GM18868 (cell line): ENCODE results near the gene TNFAIP8.

Experiments used
- ATAC-seq: cut with Tn5 transposase; IDR thresholded peaks from one replicate; pipeline ENCODE4 v1.9.1; 2021; ENCODE audit warnings: mild to moderate bottlenecking, moderate library complexity; ENCODE audit not compliant: unreplicated experiment

TNFAIP8 gene

DNA sequence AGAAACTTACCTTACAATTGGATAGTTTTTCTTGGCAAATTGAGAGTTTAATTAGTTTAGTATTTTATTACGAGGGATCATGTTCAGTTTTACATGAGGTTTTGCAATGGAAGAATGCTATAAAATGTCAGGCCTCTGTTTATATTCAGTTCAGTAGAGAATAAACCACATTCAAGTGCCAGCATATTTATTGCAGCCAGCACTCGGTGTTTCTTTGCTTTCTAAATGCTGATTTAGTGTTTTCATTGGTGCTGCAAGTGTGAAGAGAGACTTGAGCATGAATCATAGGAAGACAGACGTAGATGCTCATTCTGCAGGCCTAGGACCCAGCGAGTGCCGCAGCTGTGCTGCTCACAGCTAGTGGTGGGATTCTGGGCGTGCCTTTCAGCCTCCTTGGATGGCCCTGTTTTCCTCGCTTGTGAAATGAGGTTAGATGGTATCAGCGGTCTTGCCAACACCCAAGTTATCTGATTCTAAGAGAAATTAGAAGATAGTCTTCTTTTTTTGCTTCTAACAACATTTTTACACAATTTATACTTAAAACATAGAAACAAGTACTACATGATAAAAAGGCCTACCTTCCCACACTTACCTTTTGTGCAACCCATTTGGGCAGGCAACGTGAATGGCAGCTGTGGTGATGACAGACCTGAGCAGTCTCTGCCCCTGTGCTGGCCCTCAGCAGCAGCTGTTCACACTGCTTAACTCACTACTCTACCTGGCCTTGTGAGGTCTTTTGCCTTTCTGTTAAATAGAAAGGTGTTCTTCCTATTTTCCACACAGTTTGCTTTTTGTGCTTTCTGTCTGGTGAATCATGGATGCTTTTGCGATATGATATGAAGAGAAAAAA is 26.8 kb upstream of the TNFAIP8 start:
- ATAC-seq = no peak

DNA sequence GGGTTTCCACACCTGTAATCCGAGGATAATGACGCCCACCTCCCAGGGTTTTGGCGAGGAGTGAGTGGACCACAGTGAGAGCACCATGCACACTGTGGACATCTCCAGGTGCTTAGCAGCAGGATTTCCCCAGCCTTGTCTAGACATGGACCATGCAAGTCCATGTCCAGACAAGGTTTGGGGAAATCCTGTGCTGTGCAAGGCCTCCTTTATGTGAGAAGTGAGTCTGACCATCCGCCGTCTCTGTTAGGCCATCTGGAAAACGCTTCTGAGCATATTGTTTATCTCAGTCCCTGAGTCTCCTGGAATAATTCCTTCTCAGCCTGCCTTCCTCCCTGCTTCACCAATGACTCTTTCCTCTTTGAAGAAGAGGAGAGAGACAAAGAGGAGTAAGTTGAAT is 26.2 kb upstream of the TNFAIP8 start:
- no peak for ATAC-seq

DNA sequence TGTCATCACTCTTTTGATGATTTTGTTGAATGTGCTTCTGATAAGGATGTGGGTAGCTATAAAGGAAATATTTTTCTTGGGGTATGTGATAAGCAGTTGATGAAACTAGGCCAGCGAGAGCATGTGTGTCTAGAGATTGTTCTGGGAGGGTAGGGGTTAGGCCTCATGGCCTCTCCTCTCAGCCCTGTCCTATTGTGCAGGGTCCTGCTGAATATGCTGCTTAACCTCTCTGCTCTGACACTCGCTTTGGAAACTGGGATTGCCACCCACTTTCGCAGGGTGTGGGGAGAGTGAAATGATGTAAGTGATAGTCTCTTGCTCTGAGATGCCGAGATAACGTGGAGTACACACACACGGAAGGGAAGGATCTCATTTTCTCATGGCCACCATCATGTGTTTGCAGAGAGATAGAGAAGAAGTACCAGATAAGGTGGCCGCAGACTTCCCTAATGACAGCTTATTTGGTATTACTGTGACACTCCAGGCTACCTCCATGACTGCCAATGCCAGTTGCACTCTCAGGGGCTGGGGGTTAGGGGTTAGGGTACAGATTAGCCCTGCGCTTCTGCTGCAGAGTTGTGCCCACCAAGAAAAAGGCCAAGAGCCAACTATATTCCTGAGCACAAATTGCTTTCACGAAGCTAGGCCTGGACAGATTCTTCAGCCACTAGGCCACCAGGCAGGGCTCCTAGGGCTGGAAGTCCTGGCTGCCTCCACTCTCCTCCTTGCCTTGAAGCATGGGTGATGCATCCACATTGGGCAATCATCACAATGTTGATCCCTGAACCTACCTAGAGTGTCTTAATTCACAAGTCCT is 25.2 kb upstream of the TNFAIP8 start:
- no peak for ATAC-seq

DNA sequence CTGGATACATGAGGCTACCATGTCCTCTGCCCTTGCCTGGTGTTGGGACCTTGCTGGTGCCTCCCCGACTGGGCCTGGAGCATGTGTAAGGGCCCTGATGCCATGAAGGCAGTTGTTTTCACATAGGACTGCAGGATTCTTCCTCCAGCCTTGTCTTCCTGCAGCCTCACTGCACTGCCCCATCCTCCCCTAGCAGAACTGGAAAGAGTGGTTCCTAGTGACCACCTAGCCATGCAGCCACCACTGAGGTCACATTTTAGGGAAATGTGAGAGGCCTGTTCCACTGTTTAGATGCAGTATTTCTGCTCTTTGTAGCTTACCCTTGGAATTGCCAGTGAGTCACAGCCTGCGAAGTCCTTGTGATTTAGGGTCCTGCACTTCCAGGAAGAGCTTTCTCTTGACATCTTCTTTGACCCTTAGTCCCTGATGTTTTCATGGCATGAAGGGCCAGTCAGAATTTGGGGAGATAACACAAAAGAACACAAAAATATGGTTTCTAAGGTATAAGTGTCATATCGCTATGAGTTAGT is 24.2 kb upstream of the TNFAIP8 start:
- no peak for ATAC-seq

DNA sequence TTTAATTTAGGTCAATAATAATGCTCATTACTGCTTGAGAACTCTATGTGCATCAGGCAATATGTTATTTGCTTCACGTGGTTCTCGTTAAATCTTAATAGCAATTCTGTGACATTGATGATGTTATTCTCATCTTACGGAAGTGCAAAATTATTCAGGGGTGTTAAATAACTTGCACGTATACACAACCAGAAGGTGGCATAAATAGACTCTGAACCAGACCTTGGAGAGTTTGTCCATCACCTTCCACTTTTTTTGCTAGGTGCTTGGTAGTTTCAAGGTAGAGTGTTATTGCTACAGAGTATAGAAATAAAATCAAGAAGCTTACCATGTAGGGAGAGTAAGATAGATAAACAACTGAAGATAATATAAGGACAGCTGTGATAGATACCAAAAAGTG is 23.6 kb upstream of the TNFAIP8 start:
- no peak for ATAC-seq

DNA sequence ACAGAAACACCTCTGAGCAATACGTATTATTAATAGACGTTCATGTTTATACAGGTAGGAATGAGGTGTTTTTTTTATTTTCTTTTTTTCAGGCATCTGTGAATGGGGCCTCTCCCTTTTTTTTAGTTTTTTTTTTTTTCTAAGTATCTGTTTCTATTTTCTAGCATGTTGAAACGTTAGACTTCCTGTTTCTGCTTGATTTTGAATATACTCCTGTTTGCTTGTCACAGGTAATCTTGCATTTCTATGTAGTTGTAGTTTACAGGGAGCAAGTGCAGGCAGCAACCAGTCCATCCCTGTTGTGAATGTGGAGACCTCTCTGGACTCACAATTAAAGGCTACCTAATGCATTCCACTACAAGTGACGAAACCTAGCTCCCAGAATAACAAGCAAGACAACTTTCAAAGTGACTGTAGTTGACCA is 22.8 kb upstream of the TNFAIP8 start:
- peak; percentile 29 for ATAC-seq

DNA sequence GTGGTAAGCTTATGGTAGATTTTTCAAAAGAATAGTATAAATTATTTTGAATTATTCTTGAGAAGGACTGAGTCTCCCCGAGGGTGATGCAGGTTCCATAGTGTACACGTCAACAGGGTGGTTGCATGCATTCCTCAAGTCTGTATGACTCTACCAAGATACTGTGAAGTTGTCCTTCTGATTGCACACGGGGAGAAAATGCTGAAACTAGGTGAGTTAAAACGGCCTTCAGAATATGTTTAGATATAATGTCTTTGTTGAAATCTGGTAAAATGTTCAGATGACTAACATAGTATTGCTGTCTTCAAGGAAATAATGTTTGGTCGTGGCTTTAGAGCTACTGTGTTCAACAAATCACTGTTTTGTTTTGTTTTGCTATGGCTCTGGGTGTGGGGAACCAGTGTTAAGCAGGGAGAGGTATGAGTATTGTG is 22.4 kb upstream of the TNFAIP8 start:
- ATAC-seq = peak; percentile 26

DNA sequence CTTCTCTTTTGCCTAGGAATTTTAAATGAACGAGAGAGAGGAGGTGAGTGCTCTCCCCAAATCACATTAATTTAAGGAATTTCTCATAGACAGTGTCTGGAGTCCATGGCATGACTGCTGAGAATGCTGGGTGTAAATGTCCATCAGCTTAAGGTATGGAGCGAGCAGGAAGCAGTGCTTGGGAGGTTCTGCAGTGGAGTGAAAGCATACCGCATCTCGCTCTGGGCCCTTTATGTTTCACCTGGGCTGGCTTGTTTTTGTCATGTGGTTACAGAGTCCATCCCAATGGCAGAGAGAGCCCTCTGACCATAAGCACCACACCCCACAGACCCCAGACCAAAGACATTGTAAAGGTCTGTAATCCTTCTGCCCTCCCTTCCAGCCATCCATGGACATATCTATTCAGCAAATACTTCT is 20.6 kb upstream of the TNFAIP8 start:
- ATAC-seq = no peak

DNA sequence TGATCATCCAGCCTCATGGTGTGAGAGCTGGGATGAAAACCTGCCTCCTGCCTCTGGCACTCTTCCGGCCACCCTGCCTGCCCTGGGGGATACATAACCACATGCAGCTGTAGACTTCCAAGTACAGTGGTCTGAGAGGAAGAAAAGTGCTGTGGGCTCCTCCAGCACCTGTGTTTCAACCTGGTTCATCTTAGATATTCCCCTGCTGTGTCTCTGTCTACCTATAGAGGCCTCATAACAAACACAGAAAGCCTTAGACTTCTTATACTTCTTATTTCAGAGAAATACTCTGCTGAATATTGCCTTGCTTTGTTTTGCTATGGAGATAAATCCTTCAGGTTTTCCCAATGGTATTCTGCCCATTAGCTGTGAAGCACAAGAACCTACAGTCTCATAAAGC is 19.6 kb upstream of the TNFAIP8 start:
- no peak for ATAC-seq

DNA sequence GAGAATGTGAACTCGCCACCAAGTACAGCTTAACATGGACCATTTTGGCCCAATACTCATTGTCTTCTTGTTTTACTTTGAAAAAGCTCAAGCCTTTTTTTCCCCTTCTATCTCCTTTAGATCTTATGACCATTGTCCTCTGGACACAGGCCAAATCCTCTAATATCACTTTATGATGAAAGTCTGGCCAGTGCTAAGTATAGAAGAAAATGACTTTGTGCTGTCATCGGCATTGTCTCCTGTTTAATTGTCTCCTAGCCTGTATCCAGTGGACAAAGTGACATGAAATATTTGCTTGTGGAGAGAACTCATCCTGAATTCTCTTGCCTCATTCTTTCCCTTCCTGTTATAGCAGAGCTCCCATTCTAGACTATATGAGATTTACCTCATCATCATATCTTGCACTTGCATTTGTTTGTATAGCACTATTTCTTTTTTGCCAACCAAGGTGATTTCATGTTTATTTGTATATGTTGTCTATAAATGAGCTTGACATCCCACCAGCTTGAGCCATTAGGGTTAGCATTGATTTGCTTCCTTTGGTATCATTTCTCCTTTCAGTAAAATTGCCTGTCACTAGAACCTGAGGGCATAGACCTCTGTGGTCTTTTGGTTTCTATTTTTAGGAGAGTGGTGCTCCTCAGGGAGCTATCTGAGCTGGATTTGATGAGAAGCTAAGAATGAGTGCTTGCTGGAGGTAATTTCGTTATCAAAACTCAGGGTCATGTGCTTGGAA is 18.8 kb upstream of the TNFAIP8 start:
- ATAC-seq = no peak

DNA sequence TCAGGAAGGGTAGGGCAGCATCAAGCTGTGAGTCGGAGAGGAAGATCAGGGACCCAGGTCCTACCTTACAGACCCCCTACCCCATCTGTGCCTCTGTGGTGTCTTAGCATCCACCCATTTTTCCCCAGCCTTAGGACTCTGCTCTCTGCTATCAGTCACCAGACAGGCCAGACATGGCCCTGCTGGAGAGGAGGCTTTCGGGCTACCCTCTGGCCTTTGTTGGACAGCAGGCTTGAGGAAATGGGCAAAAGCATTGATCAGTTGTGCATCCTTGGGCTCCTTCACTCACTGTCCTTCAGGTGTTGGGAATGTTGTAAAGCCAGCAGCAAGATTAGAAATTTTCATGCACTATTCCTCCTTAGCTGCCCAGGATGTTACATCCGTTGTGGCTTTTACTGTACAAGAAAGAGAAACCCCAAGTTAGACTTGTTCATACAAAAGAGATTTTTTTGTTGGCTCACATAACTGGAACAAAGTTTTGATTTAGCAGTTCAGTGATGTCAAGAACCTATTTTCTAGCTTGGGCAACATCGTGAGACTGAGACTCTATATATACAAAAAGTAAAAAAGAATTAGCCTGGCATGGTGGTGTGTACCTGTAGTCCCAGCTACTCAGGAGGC is 17.4 kb upstream of the TNFAIP8 start:
- ATAC-seq = no peak

DNA sequence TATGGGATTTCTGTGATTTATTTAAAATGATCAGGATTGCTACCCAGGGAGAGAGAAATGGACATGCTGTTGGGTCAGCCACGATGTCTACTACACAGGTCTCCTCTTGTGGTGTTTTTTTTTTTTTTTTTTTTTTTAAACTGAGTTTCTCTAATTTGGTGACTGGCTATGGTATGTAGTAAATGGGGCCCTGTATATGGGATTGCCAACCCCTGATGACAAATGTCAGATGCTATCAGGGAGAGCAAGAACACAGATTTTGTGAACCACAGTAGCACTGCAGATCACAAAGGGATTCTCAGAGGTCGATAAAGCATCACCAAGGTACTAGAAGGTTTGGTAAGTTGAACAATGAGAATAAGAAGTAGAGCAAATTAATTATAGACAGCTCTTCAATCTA is 16.5 kb upstream of the TNFAIP8 start:
- no peak for ATAC-seq

DNA sequence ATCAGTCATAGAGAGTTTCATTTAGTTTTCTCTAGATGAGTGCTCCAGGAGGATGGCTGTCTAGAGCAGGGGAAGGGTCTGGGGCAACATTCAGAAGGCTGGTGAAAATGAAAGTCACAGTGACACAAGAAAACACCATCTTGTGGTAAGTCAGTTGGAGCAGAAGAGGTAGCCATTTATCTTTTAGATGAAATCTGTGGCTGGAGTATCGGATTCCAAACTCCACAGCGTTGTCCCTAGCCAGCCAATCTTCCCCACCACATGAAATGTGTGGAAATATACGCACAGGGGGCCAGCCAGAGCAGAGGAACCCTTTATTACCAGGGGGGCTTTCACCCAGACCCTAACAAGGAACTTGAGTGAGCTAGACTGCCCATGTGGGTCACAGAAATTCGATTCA is 15.9 kb upstream of the TNFAIP8 start:
- no peak for ATAC-seq

DNA sequence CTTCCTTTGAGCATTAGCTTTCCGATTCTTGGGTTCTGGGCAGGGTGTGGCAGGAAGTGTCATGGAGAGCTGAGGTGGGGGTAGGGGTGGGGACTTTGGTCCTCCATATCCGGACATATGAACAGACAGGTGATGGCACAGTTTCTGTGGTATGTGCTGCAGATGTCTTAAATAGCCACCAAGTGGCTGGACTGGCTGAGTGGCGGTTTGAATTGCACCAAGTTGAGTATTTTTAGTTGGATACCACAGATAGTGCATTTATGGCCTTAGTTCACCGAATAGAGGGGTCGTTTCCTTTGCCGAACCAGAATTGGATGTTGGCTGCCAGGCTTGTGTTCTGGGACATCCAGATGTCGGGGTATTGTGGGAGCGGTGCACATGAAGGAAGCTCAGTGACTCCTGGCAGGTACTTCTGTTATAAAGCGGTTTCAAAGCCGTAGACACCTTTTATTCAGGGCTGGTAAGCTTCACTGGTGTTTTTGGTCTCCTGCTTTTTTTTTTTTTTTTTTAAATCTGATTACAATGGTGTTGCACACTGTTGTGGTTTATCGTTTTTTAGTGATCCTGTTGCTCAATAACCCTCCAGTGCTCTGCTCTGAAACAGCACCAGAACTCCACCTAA is 15.1 kb upstream of the TNFAIP8 start:
- peak; percentile 59 for ATAC-seq

DNA sequence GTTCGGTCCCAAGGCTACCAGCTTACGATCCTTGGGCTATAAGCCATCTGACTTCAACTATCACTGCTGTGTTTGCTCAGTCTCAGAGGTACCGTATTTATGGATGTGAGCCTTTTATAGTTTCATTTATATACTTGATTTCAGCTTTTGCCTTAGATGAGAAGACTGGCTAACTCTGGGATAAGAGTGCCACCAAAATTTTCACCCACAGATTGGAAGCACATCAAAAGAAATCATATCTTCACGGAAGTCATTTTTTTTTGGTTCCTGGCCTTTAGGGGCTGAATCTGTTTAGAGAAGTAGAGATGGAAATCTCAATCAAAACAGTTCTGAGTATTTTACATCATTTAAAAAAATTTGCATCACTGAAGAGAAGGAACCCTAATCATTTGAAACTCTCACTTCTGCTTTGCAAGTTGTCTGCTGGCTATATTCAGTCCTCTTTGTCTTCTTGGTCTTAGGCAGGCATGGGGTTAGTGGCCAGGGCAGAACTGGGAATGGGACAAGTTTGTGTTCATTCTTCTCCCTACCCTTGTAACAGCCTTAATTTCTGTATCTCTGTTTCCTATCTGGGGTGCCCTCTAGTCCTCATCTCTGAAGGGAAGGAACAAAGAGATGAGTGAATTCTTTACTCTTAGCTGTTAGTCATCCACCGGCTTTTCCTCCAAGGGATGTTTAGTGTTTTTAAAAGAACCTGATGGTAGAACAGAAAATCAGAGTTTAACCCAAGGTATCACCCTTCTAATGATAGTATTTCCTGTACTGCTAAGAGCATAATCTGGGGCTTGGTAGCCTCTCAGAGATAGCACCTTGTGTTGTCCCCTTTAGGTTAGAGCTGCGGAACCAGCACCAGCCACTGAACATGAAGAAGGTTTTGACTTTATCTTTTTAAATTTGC is 14.1 kb upstream of the TNFAIP8 start:
- ATAC-seq = peak; percentile 51

DNA sequence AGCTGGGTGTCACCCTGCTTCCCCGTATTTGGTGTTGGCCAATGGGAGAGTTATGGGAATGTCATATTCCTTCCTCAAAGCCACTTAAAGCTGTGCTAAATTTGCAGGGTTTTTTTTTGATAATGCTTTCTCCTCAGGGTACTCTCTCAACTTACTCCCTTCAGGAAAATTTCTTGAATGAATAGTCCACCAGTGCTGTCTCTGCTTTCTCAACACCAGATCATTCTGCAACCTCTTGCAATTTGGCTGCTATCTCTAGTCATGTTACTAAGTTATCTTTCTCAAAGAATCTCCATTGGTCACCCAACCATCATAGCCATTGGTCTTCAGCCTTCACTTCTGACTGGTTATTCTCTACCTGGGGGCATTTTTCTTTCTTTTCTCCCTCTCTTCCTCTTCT is 13.4 kb upstream of the TNFAIP8 start:
- ATAC-seq = no peak

DNA sequence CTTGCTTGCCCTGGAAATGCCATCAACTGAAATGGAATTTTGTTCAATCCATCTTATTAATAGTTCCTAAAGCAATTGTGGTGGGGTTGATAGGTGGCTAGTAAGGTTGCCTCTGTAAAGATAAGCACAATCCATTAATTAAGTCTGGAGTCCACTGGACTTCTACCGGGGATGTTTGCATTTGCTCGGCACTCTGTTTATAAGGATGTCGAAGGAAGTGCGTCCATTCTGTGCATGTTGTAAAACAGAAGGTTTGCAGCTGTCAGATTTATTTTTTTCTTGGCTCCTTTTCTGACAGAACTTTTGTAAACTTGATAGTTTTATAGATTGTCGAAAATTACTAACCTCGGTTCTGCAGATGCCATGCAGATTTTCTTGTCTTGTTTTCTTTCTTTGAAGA is 12.8 kb upstream of the TNFAIP8 start:
- no peak for ATAC-seq

DNA sequence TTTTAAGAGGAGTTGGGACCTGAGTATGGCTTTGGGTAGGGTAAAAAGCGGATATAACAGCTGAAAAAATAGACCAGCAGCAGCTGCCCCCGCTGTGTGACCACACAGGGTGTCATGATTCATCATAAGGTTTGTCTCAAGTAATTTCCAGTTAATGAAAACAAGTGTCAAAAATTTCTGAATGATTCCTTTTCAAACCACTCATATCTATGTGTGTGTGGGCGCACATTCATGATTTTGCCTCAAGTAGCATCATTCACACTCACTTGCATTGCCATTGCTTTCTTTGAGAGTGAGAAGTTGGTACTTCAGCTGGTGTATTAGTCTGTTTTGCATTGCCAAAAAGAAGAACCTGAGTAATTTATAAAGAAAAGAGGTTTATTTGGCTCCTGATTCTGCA is 12.1 kb upstream of the TNFAIP8 start:
- peak; percentile 21 for ATAC-seq

DNA sequence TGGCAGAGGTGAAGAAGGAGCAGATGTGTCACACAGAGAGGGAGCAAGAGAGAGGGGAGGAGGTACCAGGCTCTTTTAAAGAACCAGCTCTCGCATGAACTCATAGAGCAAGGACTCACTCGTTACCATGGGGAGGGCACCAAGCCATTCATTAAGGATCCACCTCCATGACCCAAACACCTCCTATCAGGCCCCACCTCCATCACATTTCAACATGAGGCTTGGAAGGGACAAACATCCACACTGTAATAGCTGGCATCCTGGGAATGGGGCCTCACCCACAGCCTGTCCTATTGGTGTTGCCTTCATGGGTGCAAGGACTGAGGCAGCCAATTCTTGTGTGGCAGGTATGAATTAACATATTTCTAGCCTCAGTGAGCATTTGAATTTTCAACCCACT is 11.6 kb upstream of the TNFAIP8 start:
- ATAC-seq = no peak
